Stimulated activated CD4-positive, alpha-beta T cell treated with anti-CD3 and anti-CD28 coated beads, Interleukin-4, amount 100 ng/mL, for 48 hours (primary cell): ENCODE measurements around the gene GPR21.

ENCODE experiments used
- DNase-seq, 2 donors: peaks; one replicate each; pipeline ENCODE4 v3.0.0-alpha.2; 2020; ENCODE audit warnings: low read depth in 2 of 2

The GPR21 gene

GRCh38 chr9:123033352-123033751 lies at the start of gene GPR21:
Gene GPR21, plus strand, starts transcription at chr9:123033667. Its CDS starts 900 bp downstream, at chr9:123034567.
- no peak for DNase-seq

GRCh38 chr9:122986010-122986409 lies 47.5 kb upstream of the GPR21 start:
- no peak for DNase-seq

GRCh38 chr9:122988141-122988540 lies 45.3 kb upstream of the GPR21 start:
- DNase-seq: no peak

GRCh38 chr9:122988920-122989621 lies 44.4 kb upstream of the GPR21 start:
- no peak for DNase-seq

- DNase-seq: peak; percentile 11 to 12
These were observed 42.1 kb upstream of the GPR21 start for GRCh38 chr9:122991370-122991830.

GRCh38 chr9:122996586-122996985 lies 36.9 kb upstream of the GPR21 start:
- no peak for DNase-seq

GRCh38 chr9:122998448-122998847 lies 35.0 kb upstream of the GPR21 start:
- DNase-seq: no peak

- DNase-seq: no peak
These were observed 32.9 kb upstream of the GPR21 start for GRCh38 chr9:123000371-123001068.

GRCh38 chr9:123002754-123003153 lies 30.7 kb upstream of the GPR21 start:
- DNase-seq: no peak

- DNase-seq: no peak
These were observed 30.0 kb upstream of the GPR21 start for GRCh38 chr9:123003466-123003865.

- no peak for DNase-seq
These were observed 27.5 kb upstream of the GPR21 start for GRCh38 chr9:123005964-123006363.

GRCh38 chr9:123007269-123007668 lies 26.2 kb upstream of the GPR21 start:
- DNase-seq: no peak

GRCh38 chr9:123008909-123009308 lies 24.6 kb upstream of the GPR21 start:
- no peak for DNase-seq

- DNase-seq: no peak
These were observed 22.1 kb upstream of the GPR21 start for GRCh38 chr9:123011380-123011779.

- no peak for DNase-seq
These were observed 21.5 kb upstream of the GPR21 start for GRCh38 chr9:123011878-123012528.

GRCh38 chr9:123016631-123017030 lies 16.8 kb upstream of the GPR21 start:
- no peak for DNase-seq

- DNase-seq: no peak
These were observed 12.7 kb upstream of the GPR21 start for GRCh38 chr9:123020796-123021195.

- no peak for DNase-seq
These were observed 7.0 kb upstream of the GPR21 start for GRCh38 chr9:123026425-123026824.

- no peak for DNase-seq
These were observed 6.0 kb upstream of the GPR21 start for GRCh38 chr9:123027517-123027916.

GRCh38 chr9:123028136-123028535 lies 5.3 kb upstream of the GPR21 start:
- DNase-seq: no peak

- DNase-seq: no peak
These were observed 4.5 kb upstream of the GPR21 start for GRCh38 chr9:123028973-123029372.

GRCh38 chr9:123031963-123032362 lies 1.5 kb upstream of the GPR21 start:
- DNase-seq: no peak
